T-helper 2 cell (primary cell): ENCODE data around the gene PARD3B.
A peak's percentile ranks its signal among the peaks of the same experiment; 100 is the strongest.

Experiments
- DNase-seq, 5 experiments: peaks; one replicate each; pipeline versions ENCODE4 v3.0.0 to v3.0.0-alpha.2; 2012 to 2022

PARD3B gene

GRCh38 chr2:205636549-205637319, 1091.5 kb downstream of the PARD3B start:
- peak in 1 of 5 experiments; percentile 20 for DNase-seq

GRCh38 chr2:205637320-205637602, 1092.0 kb downstream of the PARD3B start:
- no peak for DNase-seq

GRCh38 chr2:205637779-205638503, 1092.7 kb downstream of the PARD3B start:
- DNase-seq = no peak

GRCh38 chr2:205640716-205641115, 1095.4 kb downstream of the PARD3B start:
- DNase-seq = peak in 1 of 5 experiments; percentile 4

GRCh38 chr2:205642599-205643356, 1097.5 kb downstream of the PARD3B start:
- no peak for DNase-seq

GRCh38 chr2:205643391-205643885, 1098.2 kb downstream of the PARD3B start:
- DNase-seq = no peak

GRCh38 chr2:205644018-205644417, 1098.7 kb downstream of the PARD3B start:
- no peak for DNase-seq

- no peak for DNase-seq
Observed at GRCh38 chr2:205646680-205647079, 1101.4 kb downstream of the PARD3B start.

GRCh38 chr2:205650450-205650849, 1105.2 kb downstream of the PARD3B start:
- no peak for DNase-seq

GRCh38 chr2:205650931-205651330, 1105.7 kb downstream of the PARD3B start:
- no peak for DNase-seq

GRCh38 chr2:205651719-205652118, 1106.4 kb downstream of the PARD3B start:
- no peak for DNase-seq

- no peak for DNase-seq
Observed at GRCh38 chr2:205654878-205655605, 1109.8 kb downstream of the PARD3B start.

GRCh38 chr2:205655779-205656456, 1110.6 kb downstream of the PARD3B start:
- no peak for DNase-seq

GRCh38 chr2:205656461-205656860, 1111.2 kb downstream of the PARD3B start:
- no peak for DNase-seq

- DNase-seq = no peak
Observed at GRCh38 chr2:205656941-205657340, 1111.7 kb downstream of the PARD3B start.

- DNase-seq = no peak
Observed at GRCh38 chr2:205657579-205657978, 1112.3 kb downstream of the PARD3B start.

- no peak for DNase-seq
Observed at GRCh38 chr2:205658068-205658467, 1112.8 kb downstream of the PARD3B start.

GRCh38 chr2:205658572-205658971, 1113.3 kb downstream of the PARD3B start:
- DNase-seq = no peak

- DNase-seq = no peak
Observed at GRCh38 chr2:205659922-205660321, 1114.6 kb downstream of the PARD3B start.

- DNase-seq = peak in 1 of 5 experiments; percentile 69
Observed at GRCh38 chr2:205660521-205661124, 1115.3 kb downstream of the PARD3B start.

GRCh38 chr2:205661281-205661680, 1116.0 kb downstream of the PARD3B start:
- DNase-seq = no peak
